ENCODE measurements around the gene CCDC77. TPM values are rescaled to one million over a fixed set of nuclear protein-coding genes. Genes with fewer than 3 reads are reported as not detected.

The CCDC77 gene
- polyA plus RNA-seq, 1 of the 3 experiments (the other 2 are of a cell fraction): 5.9 TPM

GRCh38 chr12:468671-469389 lies 67.4 kb downstream of the CCDC77 start (continued):
- no peak for TF ChIP-seq IRF3 (IDR thresholded peaks at IDR 0.05; ENCODE audit: low read depth, low read length)
- no peak for TF ChIP-seq NFIC (IDR thresholded peaks at IDR 0.05; ENCODE audit: borderline replicate concordance)
- no peak for TF ChIP-seq SMC3 (IDR thresholded peaks at IDR 0.05; ENCODE audit: low read depth, low read length)
- TF ChIP-seq POLR2AphosphoS5 (IDR thresholded peaks at IDR 0.05; ENCODE audit: low read depth, low read length): no peak
- no peak for TF ChIP-seq GATA2 (CRISPR knock-in tag; IDR thresholded peaks at IDR 0.05)
- no peak for TF ChIP-seq FOSL2 (IDR thresholded peaks at IDR 0.05; ENCODE audit: borderline replicate concordance, low read depth)
- no peak for TF ChIP-seq RXRA (IDR thresholded peaks at IDR 0.05; ENCODE audit: borderline replicate concordance, low read depth)
- no peak for TF ChIP-seq RFX5 (IDR thresholded peaks at IDR 0.05; ENCODE audit: low read length)

DNA sequence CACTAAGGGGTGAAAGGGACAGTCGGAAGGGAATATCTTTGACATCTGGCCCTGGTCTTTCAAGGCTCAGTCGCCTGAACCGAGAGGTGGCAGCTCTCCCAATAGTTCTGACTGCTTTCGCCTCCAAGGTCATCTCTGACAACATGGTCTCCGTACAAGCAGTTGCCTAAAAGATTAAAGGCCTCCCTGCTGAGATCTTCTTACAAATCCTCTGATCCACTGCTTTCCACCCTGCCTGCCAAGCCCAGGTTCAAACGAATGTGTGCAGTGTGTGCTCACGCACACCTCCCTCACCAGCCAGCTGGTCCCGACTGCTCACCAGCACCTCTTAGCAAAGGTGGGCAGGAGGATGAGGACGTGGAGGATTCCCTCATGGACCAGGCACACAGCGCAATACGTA lies 68.7 kb downstream of the CCDC77 start:
- no peak for DNase-seq
- Histone ChIP-seq H3K4me3 (ENCODE audit: low read depth in 2 of 2, low read length in 1 of 2) (no peak overlapping the region), H3K27me3 (ENCODE audit: insufficient read depth) (no peaks in the 10 kb centered on the region; the same call in 1 of the 2 replicates), H3K9me3 (no peaks in the 10 kb centered on the region), H3K27ac (ENCODE audit: low read depth in 2 of 2, low read length in 1 of 2) (no peak overlapping the region), H3K36me3 (replicated peaks in 1 of 2; ENCODE audit: control insufficient read depth in 1 of 2, insufficient read depth in 2 of 2, low read length in 1 of 2) (no peaks in the 10 kb centered on the region), H3K79me2 (ENCODE audit: insufficient read depth) (no peaks in the 10 kb centered on the region), H3K4me1 (ENCODE audit: control insufficient read depth in 1 of 2, insufficient read depth in 2 of 2, low read depth in 1 of 2, low read length in 1 of 2) (no peaks in the 10 kb centered on the region), H3K4me2 (no peak overlapping the region), H3F3A (replicated peaks; ENCODE audit: insufficient read depth) (no peaks in the 10 kb centered on the region), H3K9ac (no peak overlapping the region), H3K9me2 (no peaks in the 10 kb centered on the region), H2AFZ (ENCODE audit: low read depth) (no peak overlapping the region), H4K20me1 (ENCODE audit: insufficient read depth) (no peaks in the 10 kb centered on the region)
- TF ChIP-seq SMC3 (IDR thresholded peaks at IDR 0.05; ENCODE audit: low read depth, low read length): no peak
- TF ChIP-seq MEF2A (IDR thresholded peaks at IDR 0.05; ENCODE audit: borderline replicate concordance, low read depth): no peak
- no peak for TF ChIP-seq FOXM1 (IDR thresholded peaks at IDR 0.05; ENCODE audit: low read depth)
- no peak for TF ChIP-seq NRF1 (IDR thresholded peaks at IDR 0.05; ENCODE audit: low read depth, low read length)
- no peak for TF ChIP-seq EZH2phosphoT487 (IDR thresholded peaks at IDR 0.05; ENCODE audit: borderline replicate concordance, low read depth)
- TF ChIP-seq FOSL2 (IDR thresholded peaks at IDR 0.05; ENCODE audit: borderline replicate concordance, low read depth): no peak
- TF ChIP-seq, protein P1, sequence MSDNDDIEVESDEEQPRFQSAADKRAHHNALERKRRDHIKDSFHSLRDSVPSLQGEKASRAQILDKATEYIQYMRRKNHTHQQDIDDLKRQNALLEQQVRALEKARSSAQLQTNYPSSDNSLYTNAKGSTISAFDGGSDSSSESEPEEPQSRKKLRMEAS (IDR thresholded peaks at IDR 0.05; ENCODE audit: low read depth): no peak
- TF ChIP-seq, protein P2, sequence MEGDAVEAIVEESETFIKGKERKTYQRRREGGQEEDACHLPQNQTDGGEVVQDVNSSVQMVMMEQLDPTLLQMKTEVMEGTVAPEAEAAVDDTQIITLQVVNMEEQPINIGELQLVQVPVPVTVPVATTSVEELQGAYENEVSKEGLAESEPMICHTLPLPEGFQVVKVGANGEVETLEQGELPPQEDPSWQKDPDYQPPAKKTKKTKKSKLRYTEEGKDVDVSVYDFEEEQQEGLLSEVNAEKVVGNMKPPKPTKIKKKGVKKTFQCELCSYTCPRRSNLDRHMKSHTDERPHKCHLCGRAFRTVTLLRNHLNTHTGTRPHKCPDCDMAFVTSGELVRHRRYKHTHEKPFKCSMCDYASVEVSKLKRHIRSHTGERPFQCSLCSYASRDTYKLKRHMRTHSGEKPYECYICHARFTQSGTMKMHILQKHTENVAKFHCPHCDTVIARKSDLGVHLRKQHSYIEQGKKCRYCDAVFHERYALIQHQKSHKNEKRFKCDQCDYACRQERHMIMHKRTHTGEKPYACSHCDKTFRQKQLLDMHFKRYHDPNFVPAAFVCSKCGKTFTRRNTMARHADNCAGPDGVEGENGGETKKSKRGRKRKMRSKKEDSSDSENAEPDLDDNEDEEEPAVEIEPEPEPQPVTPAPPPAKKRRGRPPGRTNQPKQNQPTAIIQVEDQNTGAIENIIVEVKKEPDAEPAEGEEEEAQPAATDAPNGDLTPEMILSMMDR (IDR thresholded peaks at IDR 0.05): no peak
- TF ChIP-seq USF2 (IDR thresholded peaks at IDR 0.05; ENCODE audit: borderline replicate concordance, low read depth, low read length): no peak
- no peak for TF ChIP-seq RFX5 (IDR thresholded peaks at IDR 0.05; ENCODE audit: low read length)
- TF ChIP-seq, protein P3, sequence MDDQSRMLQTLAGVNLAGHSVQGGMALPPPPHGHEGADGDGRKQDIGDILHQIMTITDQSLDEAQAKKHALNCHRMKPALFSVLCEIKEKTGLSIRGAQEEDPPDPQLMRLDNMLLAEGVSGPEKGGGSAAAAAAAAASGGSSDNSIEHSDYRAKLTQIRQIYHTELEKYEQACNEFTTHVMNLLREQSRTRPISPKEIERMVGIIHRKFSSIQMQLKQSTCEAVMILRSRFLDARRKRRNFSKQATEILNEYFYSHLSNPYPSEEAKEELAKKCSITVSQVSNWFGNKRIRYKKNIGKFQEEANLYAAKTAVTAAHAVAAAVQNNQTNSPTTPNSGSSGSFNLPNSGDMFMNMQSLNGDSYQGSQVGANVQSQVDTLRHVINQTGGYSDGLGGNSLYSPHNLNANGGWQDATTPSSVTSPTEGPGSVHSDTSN (IDR thresholded peaks at IDR 0.05): no peak
- TF ChIP-seq, protein P4, sequence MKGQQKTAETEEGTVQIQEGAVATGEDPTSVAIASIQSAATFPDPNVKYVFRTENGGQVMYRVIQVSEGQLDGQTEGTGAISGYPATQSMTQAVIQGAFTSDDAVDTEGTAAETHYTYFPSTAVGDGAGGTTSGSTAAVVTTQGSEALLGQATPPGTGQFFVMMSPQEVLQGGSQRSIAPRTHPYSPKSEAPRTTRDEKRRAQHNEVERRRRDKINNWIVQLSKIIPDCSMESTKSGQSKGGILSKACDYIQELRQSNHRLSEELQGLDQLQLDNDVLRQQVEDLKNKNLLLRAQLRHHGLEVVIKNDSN (IDR thresholded peaks at IDR 0.05; ENCODE audit: borderline replicate concordance, low read depth): no peak
- WGBS (ENCODE audit: low lambda C conversion rate): 69% methylated on average over 11 of the region's 11 CpGs
- POLR2A ChIA-PET: no interaction called here
- CTCF ChIA-PET: interaction anchor here (0.9 to 4.1 kb wide), 5 partner anchors 14 to 76 kb away, joined by 3 to 18 read pairs (median 3); no protein-coding TSS in a partner anchor

Data from SK-N-SH (cell line).